GM19023 (cell line): ENCODE data around the gene DYSF.
A peak's percentile ranks its signal among the peaks of the same experiment; 100 is the strongest.

ENCODE experiments used
- ATAC-seq: cut with Tn5 transposase; IDR thresholded peaks from one replicate; pipeline ENCODE4 v1.9.1; 2021; ENCODE audit warnings: mild to moderate bottlenecking, moderate library complexity; ENCODE audit not compliant: unreplicated experiment

Gene DYSF

DNA sequence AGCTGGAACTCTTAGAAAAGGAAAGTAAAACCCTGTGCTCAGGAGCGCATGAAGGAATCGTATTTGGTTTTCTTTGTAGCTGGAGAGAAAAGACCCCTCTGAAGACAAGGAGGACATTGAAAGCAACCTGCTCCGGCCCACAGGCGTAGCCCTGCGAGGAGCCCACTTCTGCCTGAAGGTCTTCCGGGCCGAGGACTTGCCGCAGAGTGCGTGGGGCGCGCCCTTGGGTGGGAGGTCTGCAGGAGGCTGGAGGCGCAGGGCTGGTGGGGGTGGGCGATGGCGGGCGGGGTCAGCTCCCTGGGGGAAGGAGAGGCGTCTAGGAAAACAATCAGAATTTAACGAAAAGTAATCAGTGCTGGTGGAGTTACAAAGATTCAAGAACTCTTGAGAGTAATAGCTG, 72.8 kb downstream of the DYSF start:
- no peak for ATAC-seq

DNA sequence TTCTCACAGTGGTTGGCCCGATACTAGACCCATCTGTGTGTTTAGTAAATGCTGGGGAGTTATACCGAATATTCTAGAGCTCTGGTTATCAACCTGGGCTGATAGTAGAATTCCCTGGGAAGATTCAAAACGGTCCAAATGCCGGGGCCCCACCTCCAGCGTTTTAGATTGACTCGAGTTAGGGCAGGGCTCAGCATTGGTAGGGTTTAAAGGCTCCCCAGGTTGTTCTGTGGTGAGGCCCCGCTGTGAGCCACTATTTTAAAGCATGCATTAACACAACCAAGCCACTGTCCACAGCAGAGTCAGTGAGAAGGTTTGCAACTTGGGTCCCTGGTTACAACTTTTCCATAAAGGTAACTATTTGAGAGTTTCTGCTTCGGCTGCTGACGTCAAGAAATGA, 73.6 kb downstream of the DYSF start:
- no peak for ATAC-seq

DNA sequence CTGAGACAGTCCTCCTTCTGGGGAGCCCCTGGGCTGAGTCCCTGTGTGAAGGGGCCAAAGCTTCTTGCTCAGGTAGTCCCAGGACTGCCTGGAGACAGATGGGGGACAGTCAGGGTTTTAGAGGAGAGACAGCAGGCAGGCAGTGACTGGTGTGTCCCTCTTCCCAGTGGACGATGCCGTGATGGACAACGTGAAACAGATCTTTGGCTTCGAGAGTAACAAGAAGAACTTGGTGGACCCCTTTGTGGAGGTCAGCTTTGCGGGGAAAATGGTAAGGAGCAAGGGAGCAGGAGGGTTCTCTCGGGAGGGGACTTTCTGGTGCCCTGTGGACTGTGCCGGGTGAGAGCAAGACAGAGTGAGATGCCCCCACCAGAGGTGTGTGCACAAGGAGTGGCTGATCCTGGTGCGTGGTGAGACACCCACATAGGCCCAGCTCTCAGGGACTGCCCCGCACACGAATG, 74.8 kb downstream of the DYSF start:
- ATAC-seq, result no peak

DNA sequence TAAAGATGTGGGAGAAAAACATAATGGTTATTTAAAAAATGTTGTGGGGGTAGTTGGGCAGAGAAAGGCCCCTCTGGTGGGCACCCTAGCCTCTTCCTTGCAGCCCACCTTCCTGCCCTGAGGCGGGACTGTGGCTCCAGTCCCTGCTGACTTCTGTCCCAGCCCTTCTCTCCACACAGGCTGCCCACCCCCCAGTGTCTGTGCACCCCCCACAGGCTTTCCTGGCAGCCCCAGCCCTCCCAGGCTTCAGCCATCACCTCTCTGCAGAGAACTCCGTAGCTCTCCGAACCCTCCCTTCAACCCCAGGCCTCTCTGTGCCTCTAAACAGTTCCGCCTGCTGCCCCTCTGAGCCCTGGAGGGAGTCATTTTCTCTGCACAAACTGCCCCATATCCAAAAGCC, 75.4 kb downstream of the DYSF start:
- no peak for ATAC-seq

DNA sequence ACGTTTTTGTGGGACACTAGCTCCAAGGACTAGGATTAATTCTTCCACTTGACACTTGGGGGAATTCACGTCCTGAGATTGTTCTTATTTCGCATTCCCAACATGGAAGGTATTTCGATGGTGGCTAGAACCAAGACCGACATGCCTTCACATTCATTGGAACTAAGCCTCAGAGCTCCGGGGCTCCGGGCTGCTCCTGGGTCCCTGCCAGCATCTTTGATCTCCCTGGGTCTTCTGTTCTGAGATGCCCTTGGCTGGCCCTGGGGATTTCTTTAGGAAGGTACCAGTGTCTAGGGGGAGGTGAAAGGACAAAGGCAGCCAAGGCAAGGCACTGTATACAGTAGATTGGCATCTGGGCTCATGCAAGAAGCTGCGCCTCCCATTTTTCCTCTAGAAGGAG, 76.8 kb downstream of the DYSF start:
- ATAC-seq, result no peak

DNA sequence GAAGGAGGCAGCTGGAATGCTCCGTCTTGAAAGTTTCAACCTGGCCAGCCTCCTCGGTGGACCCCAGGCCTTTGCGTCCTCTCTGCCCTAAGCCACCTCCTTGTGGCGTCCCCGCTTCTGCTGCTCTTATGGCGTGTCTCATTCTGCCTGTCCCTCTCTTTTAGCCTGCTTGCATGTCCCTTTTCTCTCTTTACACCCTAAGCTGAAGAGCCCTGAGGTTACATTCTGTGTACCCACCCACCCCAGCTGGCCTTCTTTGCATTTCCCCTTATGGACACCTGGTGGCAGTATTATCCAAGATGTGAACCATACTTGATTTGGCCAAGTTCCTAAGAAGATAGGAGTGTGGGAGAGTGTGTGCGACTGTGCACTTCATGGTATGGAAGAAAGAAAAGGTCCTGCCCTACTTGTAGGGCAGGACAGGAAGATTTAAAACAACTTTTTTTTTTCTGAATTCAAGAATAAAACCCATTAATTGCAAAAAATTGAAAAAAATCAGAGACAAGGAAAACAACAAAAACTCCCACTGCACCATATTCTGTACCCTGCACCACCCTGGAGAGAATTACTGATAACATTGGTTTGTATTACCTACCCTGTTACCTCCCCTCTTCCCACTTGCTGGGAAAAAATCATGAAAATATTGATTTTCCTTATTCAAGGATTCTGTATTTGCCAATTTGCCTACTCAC, 77.4 kb downstream of the DYSF start:
- ATAC-seq, result peak; percentile 55

- ATAC-seq, result no peak
Observed at GRCh38 chr2:71531522-71532047, 78.2 kb downstream of the DYSF start.

- ATAC-seq, result no peak
Observed at GRCh38 chr2:71532327-71532726, 79.0 kb downstream of the DYSF start.

DNA sequence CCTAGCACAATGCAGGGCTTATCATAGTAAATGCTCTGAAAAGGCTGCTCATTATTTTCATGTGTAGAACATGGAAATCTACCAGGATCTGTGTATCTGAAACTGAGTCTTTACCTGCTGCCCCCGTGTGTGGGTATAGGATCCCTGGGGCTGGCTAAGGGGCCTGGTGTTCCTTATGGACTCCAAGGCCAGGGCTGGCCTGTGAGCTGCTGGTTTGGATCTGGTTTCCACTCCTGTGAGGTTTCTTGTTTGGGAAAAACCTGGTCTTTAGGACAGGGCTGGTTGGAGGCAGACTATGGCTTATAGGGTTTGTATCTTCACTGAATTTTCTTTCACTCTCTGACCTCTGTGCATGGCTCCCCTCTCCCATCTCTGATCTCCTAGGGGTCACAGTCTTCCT, 80.8 kb downstream of the DYSF start:
- ATAC-seq, result no peak

GRCh38 chr2:71534826-71535225, 81.5 kb downstream of the DYSF start:
- ATAC-seq, result no peak

- ATAC-seq, result no peak
Observed at GRCh38 chr2:71535526-71535925, 82.2 kb downstream of the DYSF start.

- no peak for ATAC-seq
Observed at GRCh38 chr2:71536226-71536671, 82.9 kb downstream of the DYSF start.

GRCh38 chr2:71538241-71538640, 84.9 kb downstream of the DYSF start:
- ATAC-seq, result no peak

DNA sequence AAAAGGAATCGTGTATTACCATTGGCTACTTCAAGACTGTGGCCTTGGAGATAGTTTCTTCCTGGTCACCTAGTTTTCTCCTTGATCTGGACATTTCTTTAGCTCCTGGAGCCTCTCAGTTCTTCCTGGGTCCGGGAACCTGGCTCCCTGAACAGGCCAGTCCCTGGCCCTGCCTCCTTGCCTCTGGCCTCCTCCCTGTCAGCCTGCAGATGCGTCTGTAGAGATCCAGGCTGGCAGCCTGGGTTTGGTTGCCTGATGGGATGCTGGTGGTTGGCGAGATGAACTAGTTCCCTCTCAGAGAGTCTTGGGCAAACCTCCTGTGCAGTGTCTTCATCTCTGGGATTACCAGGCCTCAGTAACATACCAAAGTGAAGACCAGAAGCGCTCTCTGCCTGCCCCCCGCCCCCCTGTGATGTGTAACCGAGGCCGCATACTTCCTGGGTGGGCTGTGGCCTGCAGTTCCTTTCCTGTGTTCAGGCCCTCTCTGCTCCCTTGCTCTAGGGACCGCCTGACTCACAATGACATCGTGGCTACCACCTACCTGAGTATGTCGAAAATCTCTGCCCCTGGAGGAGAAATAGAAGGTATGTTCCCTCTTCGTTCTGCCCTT, 85.4 kb downstream of the DYSF start:
- ATAC-seq, result no peak

- ATAC-seq, result no peak
Observed at GRCh38 chr2:71540818-71541217, 87.5 kb downstream of the DYSF start.

DNA sequence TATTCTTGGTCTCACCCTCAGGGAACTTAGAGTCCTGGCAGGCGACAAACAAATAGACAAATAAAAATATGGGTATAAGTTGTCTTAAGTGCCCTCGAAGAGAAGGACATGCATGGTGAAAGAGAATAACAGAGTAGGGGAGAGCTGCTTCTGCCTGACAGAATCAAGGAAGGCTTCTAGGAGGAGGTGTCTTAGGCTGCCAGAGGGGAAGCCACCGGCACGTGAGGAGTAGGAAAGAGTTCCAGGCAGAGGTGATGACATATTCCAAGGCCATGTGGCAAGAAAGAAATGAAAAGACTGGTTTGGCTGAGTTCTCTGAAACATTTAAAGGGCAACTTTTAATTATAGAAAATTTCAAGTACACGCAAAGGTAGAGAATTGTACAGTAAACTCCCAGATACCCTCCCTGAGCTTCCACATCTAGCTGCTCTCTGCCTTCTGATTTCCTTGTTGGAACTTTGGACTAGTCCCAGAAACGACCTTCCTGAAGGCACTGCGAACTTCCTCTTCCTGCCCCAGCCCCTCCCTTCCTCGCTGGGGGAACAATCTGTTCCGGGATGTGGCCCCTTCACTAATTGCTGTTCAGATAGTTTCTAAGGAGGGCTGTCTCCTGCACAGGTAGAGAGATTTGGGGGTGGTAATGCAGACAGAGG, 91.7 kb downstream of the DYSF start:
- ATAC-seq, result no peak

DNA sequence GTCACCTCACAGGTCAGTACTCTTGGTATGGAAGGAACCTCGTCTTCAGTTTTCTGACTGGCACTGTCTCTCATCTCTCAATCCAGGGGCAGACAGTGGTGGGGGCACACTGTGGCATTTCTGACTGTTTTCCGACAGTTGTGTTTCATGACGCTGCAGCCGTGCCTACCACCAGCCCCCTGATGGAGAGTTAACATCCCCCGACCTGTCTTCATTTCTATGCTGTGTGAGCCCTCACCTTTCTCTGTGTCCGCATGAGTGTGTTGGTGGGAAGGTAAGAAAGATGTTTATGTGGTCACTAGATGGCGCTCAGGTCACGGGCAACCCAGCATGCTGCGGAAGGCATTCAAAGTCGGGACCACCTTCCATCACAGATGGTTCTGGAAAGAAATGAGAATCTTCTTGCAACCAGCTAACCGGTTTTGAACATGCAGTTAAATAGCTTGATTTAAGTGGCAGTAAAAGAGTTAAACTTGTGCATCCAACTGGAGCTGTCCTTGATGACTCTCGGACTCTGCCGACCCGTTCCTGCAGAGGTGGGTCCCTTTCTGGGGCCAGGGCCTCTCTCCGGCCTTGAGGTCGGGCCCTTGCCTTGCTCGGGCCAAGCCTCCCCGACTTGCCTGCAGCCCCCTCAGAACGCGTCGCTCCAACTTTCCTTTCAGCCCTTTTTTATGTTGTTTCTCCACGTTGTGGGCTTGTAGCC, 92.4 kb downstream of the DYSF start:
- ATAC-seq, result no peak

DNA sequence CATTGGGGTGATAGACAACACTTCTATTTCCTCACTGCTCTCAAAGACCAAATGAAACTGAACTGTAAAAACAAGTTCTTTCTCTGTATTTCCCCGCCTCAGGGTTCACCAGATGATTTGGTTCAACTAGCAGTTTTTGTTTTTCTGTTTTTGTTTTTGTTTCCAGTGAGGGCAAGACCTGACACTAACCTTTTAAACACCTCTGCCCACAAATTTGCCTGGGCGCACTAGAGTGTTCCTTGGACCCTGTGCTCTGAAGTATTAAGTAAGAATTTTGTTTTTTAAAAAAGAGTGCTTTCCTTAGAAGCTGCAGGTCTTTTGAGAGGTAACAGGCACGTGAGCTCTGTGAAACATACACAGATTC, 92.9 kb downstream of the DYSF start:
- no peak for ATAC-seq

DNA sequence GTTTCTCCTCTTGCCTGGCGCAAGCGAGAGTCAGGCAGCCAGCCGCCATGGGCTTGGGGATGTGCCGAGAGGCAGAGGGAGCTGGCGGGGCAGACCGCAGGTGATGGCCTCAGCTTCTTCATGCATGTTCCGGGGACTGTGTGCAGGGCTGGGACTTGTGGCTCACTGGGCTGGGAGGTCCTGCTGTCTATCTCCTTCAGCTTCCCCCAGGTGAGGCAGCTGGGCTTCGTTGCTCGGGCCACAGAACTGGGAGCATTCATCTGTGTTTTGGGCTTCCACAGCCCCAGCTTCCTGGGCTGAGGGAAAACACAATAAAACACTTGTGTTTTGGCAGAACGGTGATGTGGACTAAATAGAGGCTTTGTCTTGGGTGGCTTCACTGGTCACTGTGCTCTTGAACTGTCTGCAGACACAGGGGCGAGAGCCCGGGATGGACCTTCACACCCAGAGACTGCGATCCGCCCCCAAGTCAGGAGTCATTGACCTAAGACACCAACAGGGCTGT, 93.5 kb downstream of the DYSF start:
- no peak for ATAC-seq

GRCh38 chr2:71547616-71548285, 94.4 kb downstream of the DYSF start:
- no peak for ATAC-seq
